HCT116 (cell line): ENCODE results near the gene ROR2. TPM values are rescaled to one million over a fixed set of nuclear protein-coding genes. Genes with fewer than 3 reads are reported as not detected.

Experiments used
- ATAC-seq: fragments of 200-7000 bp; cut with Tn5 transposase; 2 replicates; pipeline ENCODE4 v1.9.1; 2020; ENCODE audit warnings: mild to moderate bottlenecking, moderate library complexity
- BruUV-seq: library from RNA; stranded (reverse); fragments of 400-500 nt; replicated peaks from 2 replicates; lab custom pipeline; 2021; lab: Mats Ljungman, UMichigan
- CTCF ChIA-PET: fragments of 300-600 bp; sonication (Branson Sonifier 250); formaldehyde crosslinking; loops from one replicate; lab custom pipeline; 2021; ENCODE audit warnings: antibody characterized with exemption; lab: Charles Lee
- POLR2A ChIA-PET: fragments of 300-600, 350-600 bp; sonication (Branson Sonifier 250); formaldehyde crosslinking; loops from one replicate; lab custom pipeline; 2021; ENCODE audit warnings: antibody characterized with exemption; lab: Charles Lee
- RAD21 ChIA-PET, 2 experiments: fragments of 300-600 bp; sonication (Branson Sonifier 250); formaldehyde crosslinking; loops; one replicate each; lab custom pipeline; 2023; ENCODE audit warnings: low total read pairs in 2 of 2; ENCODE audit not compliant: uncharacterized antibody in 2 of 2, unreplicated experiment in 2 of 2, low non-redundant PET in 1 of 2; lab: Charles Lee
- DNase-seq: peaks from one replicate; pipeline ENCODE4 v3.0.0-alpha.2; 2010; ENCODE audit warnings: low read depth, low spot score
- H2AFZ ChIP-seq: fragments of 200-600 bp; shearing (Covaris generic), sonication (generic); 2 replicates; pipeline ENCODE4 v1.6.1; 2017; ENCODE audit warnings: low read depth, mixed run types, mixed read lengths, antibody characterized with exemption, low read length; ENCODE audit not compliant: poor library complexity, severe bottlenecking
- H3K27ac ChIP-seq: 2 replicates; pipeline ENCODE4 v1.5.1; 2012; ENCODE audit warnings: low read depth, low read length
- H3K27me3 ChIP-seq: fragments of 200-600 bp; sonication (generic); 2 replicates; pipeline ENCODE4 v1.6.1; 2016; ENCODE audit warnings: mixed run types, low read length, mixed read lengths; ENCODE audit not compliant: insufficient read depth
- H3K36me3 ChIP-seq, 2 experiments: fragments of 200-500 bp in 1 of 2; fragments of 200-600 bp in 1 of 2; sonication (Bioruptor generic) in 1 of 2; sonication (generic) in 1 of 2; 2 replicates each; pipeline versions ENCODE4 v1.5.1 to v1.6.1; 2014 to 2016; ENCODE audit warnings: low read length in 2 of 2, inconsistent platforms in 1 of 2, mixed read lengths in 1 of 2, mixed run types in 1 of 2; ENCODE audit not compliant: insufficient read depth in 2 of 2, control insufficient read depth in 1 of 2
- H3K4me1 ChIP-seq, 2 experiments: fragments of 200-600 bp in 1 of 2; sonication (generic) in 1 of 2; 2 replicates each; pipeline versions ENCODE4 v1.5.1 to v1.6.1; 2012 to 2017; ENCODE audit warnings: low read length in 2 of 2, inconsistent platforms in 1 of 2, mild to moderate bottlenecking in 1 of 2, mixed read lengths in 1 of 2, mixed run types in 1 of 2, moderate library complexity in 1 of 2; ENCODE audit not compliant: insufficient read depth in 2 of 2, control insufficient read depth in 1 of 2
- H3K4me2 ChIP-seq: fragments of 200-600 bp; sonication (generic); 2 replicates; pipeline ENCODE4 v1.6.1; 2017; ENCODE audit warnings: mixed run types, low read length, mixed read lengths
- H3K4me3 ChIP-seq, 2 experiments: fragments of 200-600 bp in 1 of 2; sonication (generic) in 1 of 2; replicated peaks in 1 of 2; 2 replicates each; pipeline ENCODE4 v1.5.1; 2011 to 2016; ENCODE audit warnings: low read length in 2 of 2, control low read depth in 1 of 2, low read depth in 1 of 2, mild to moderate bottlenecking in 1 of 2, mixed read lengths in 1 of 2, mixed run types in 1 of 2
- H3K79me2 ChIP-seq: fragments of 200-600 bp; sonication (generic); 2 replicates; pipeline ENCODE4 v1.6.1; 2017; ENCODE audit warnings: mild to moderate bottlenecking, mixed run types, low read length, moderate library complexity, mixed read lengths; ENCODE audit not compliant: insufficient read depth
- H3K9ac ChIP-seq: fragments of 200-600 bp; sonication (generic); 2 replicates; pipeline ENCODE4 v1.6.1; 2016; ENCODE audit warnings: low read length, mixed read lengths
- H3K9me2 ChIP-seq: fragments of 200-600 bp; sonication (generic), shearing (Covaris generic); 2 replicates; pipeline ENCODE4 v1.6.1; 2017; ENCODE audit warnings: mixed run types, mild to moderate bottlenecking, moderate library complexity; ENCODE audit not compliant: insufficient read depth
- H3K9me3 ChIP-seq, 2 experiments: fragments of 200-500 bp in 1 of 2; fragments of 200-600 bp in 1 of 2; sonication (Bioruptor generic) in 1 of 2; sonication (generic) in 1 of 2; 2 replicates each; pipeline ENCODE4 v1.6.1; 2014 to 2017; ENCODE audit warnings: low read length in 2 of 2, mixed read lengths in 2 of 2, inconsistent platforms in 1 of 2, low read depth in 1 of 2, mild to moderate bottlenecking in 1 of 2, mixed run types in 1 of 2, moderate library complexity in 1 of 2; ENCODE audit not compliant: control insufficient read depth in 1 of 2, insufficient read depth in 1 of 2
- H4K20me1 ChIP-seq: fragments of 200-600 bp; sonication (generic), shearing (Covaris generic); 2 replicates; pipeline ENCODE4 v1.6.1; 2017; ENCODE audit warnings: mixed run types, mild to moderate bottlenecking, moderate library complexity; ENCODE audit not compliant: insufficient read depth
- ATF3 ChIP-seq: IDR thresholded peaks from 2 replicates; pipeline ENCODE4 v1.6.1; 2012
- CBX3 ChIP-seq: IDR thresholded peaks from 2 replicates; pipeline ENCODE4 v1.6.1; 2012; ENCODE audit warnings: low read depth
- CEBPB ChIP-seq: IDR thresholded peaks from 2 replicates; pipeline ENCODE4 v1.6.1; 2012; ENCODE audit warnings: low read depth
- EGR1 ChIP-seq: IDR thresholded peaks from 2 replicates; pipeline ENCODE4 v1.6.1; 2012; ENCODE audit warnings: low read depth
- ELF1 ChIP-seq: IDR thresholded peaks from 2 replicates; pipeline ENCODE4 v1.6.1; 2012; ENCODE audit warnings: low read depth, borderline replicate concordance
- EZH2 ChIP-seq: fragments of 200-600 bp; sonication (generic); IDR thresholded peaks from 2 replicates; pipeline ENCODE4 v1.6.1; 2017; ENCODE audit warnings: antibody characterized with exemption, mixed run types
- EZH2phosphoT487 ChIP-seq: fragments of 200-600 bp; IDR thresholded peaks from 2 replicates; pipeline ENCODE4 v1.6.1; 2018; ENCODE audit warnings: antibody characterized with exemption, borderline replicate concordance
- FOSL1 ChIP-seq: IDR thresholded peaks from 2 replicates; pipeline ENCODE4 v1.6.1; 2012; ENCODE audit warnings: low read depth
- JUND ChIP-seq: IDR thresholded peaks from 2 replicates; pipeline ENCODE4 v1.6.1; 2012
- MAX ChIP-seq: IDR thresholded peaks from 2 replicates; pipeline ENCODE4 v1.6.1; 2012
- POLR2AphosphoS5 ChIP-seq: IDR thresholded peaks from 2 replicates; pipeline ENCODE4 v1.6.1; 2011; ENCODE audit warnings: mild to moderate bottlenecking, low read depth, low read length, moderate library complexity
- RAD21 ChIP-seq: IDR thresholded peaks from 2 replicates; pipeline ENCODE4 v1.6.1; 2012; ENCODE audit warnings: low read depth, mild to moderate bottlenecking
- SIN3A ChIP-seq: IDR thresholded peaks from 2 replicates; pipeline ENCODE4 v1.6.1; 2012; ENCODE audit warnings: low read depth
- TCF7L2 ChIP-seq: IDR thresholded peaks from 2 replicates; pipeline ENCODE4 v1.7.0; 2011; ENCODE audit warnings: borderline replicate concordance, inconsistent platforms; ENCODE audit not compliant: insufficient read depth, insufficient read length; ENCODE audit errors: extremely low read depth
- YY1 ChIP-seq: IDR thresholded peaks from 2 replicates; pipeline ENCODE4 v1.6.1; 2011; ENCODE audit warnings: low read length, low read depth, moderate library complexity, mild to moderate bottlenecking; ENCODE audit not compliant: insufficient replicate concordance; ENCODE audit errors: extremely low read depth
- ZNF274 ChIP-seq: fragments of 200-500 bp; sonication (Bioruptor generic); IDR thresholded peaks from 2 replicates; pipeline ENCODE4 v1.6.1; 2014; ENCODE audit warnings: mild to moderate bottlenecking, low read depth, low read length, inconsistent platforms
- intact Hi-C: fragments of 100-400 bp; cut with micrococcal nuclease; formaldehyde crosslinking; loops from 2 replicates; pipeline ENCODE4 v1.10.0; 2022
- total RNA-seq: library from RNA; stranded (reverse); gene quantifications from one replicate; pipeline ENCODE4 v1.2.1, GENCODE V29; 2021; ENCODE audit not compliant: unreplicated experiment
- TF ChIP-seq, protein P1 (sequence below), 3 experiments: fragments of 200-600 bp in 1 of 3; sonication (generic) in 1 of 3; IDR thresholded peaks in 2 of 3; conservative IDR thresholded peaks in 1 of 3; 2 replicates each; pipeline ENCODE4 v1.5.1; 2012 to 2017; ENCODE audit warnings: low read depth in 2 of 3, low read length in 2 of 3, antibody characterized with exemption in 1 of 3, borderline replicate concordance in 1 of 3, control low read depth in 1 of 3, mild to moderate bottlenecking in 1 of 3, mixed read lengths in 1 of 3, mixed run types in 1 of 3, moderate library complexity in 1 of 3; ENCODE audit not compliant: insufficient read depth in 1 of 3

ROR2 gene
- total RNA-seq, 1 experiment from 2014 or later = 15.7 TPM

GRCh38 chr9:91858213-91859030 is 91.6 kb downstream of the ROR2 start:
- no peaks in the 10 kb centered on the region for H3K79me2 ChIP-seq
- no peak for TF ChIP-seq TCF7L2
- TF ChIP-seq EZH2phosphoT487 = no peak
- no peak for TF ChIP-seq JUND
- TF ChIP-seq, protein P1, sequence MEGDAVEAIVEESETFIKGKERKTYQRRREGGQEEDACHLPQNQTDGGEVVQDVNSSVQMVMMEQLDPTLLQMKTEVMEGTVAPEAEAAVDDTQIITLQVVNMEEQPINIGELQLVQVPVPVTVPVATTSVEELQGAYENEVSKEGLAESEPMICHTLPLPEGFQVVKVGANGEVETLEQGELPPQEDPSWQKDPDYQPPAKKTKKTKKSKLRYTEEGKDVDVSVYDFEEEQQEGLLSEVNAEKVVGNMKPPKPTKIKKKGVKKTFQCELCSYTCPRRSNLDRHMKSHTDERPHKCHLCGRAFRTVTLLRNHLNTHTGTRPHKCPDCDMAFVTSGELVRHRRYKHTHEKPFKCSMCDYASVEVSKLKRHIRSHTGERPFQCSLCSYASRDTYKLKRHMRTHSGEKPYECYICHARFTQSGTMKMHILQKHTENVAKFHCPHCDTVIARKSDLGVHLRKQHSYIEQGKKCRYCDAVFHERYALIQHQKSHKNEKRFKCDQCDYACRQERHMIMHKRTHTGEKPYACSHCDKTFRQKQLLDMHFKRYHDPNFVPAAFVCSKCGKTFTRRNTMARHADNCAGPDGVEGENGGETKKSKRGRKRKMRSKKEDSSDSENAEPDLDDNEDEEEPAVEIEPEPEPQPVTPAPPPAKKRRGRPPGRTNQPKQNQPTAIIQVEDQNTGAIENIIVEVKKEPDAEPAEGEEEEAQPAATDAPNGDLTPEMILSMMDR (IDR thresholded peaks at IDR 0.05 in 2 of 3, conservative IDR thresholded peaks at IDR 0.05 in 1 of 3; ENCODE audit: borderline replicate concordance in 1 of 3, insufficient read depth in 1 of 3, low read depth in 2 of 3, low read length in 2 of 3) = no peak
- no peak for TF ChIP-seq EGR1
- no peak for TF ChIP-seq FOSL1
- no peak for TF ChIP-seq ATF3
- no peak for TF ChIP-seq RAD21
- TF ChIP-seq ZNF274 = no peak
- TF ChIP-seq MAX = no peak
- TF ChIP-seq CBX3 = no peak
- TF ChIP-seq POLR2AphosphoS5 = no peak
- no peak for TF ChIP-seq SIN3A
- no peak for TF ChIP-seq ELF1
- no peak for TF ChIP-seq CEBPB
- TF ChIP-seq YY1 = no peak
- no peak for TF ChIP-seq EZH2
- no peaks in the 10 kb centered on the region for H3K9me3 ChIP-seq
- no peaks in the 10 kb centered on the region for H3K9me2 ChIP-seq
- H3K9ac ChIP-seq = no peak overlapping the region
- ChIA-PET CTCF (no interaction called here), POLR2A (no interaction called here), RAD21 (no interaction called here)
- no peak overlapping the region for H3K4me3 ChIP-seq
- no peak overlapping the region for H2AFZ ChIP-seq
- BruUV-seq = no TSS peak
- no peak for ATAC-seq
- peaks cover 0 to 8% of the 10 kb centered on the region in 2 experiments; a peak in 1 of 4 replicates for H3K4me1 ChIP-seq
- no peak for DNase-seq
- H3K4me2 ChIP-seq = no peak overlapping the region
- no peak overlapping the region for H3K27ac ChIP-seq
- intact Hi-C loops = no loop called here
- H3K36me3 ChIP-seq = no peaks in the 10 kb centered on the region
- no peaks in the 10 kb centered on the region for H3K27me3 ChIP-seq
- no peaks in the 10 kb centered on the region for H4K20me1 ChIP-seq
